Measurements from ENCODE around the gene HSP90AA1.

The HSP90AA1 gene

DNA sequence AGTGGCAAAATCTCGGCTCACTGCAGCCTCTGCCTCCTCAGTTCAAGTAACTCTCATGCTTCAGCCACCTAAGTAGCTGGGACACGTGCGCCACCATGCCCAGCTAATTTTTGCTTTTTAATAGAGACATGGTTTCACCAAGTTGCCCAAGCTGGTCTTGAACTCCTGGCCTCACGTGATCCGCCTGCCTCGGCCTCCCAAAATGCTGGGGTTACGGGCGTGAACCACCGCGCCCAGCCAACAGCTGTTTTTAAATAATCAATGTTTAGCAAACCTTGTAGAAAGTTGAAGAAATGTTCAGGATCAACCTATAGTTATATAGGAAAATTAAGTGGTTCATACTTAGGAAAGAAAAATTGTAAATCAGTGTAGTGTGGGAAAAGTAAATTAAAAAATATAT, 6.0 kb upstream of the HSP90AA1 start:
- TF ChIP-seq, protein P1, sequence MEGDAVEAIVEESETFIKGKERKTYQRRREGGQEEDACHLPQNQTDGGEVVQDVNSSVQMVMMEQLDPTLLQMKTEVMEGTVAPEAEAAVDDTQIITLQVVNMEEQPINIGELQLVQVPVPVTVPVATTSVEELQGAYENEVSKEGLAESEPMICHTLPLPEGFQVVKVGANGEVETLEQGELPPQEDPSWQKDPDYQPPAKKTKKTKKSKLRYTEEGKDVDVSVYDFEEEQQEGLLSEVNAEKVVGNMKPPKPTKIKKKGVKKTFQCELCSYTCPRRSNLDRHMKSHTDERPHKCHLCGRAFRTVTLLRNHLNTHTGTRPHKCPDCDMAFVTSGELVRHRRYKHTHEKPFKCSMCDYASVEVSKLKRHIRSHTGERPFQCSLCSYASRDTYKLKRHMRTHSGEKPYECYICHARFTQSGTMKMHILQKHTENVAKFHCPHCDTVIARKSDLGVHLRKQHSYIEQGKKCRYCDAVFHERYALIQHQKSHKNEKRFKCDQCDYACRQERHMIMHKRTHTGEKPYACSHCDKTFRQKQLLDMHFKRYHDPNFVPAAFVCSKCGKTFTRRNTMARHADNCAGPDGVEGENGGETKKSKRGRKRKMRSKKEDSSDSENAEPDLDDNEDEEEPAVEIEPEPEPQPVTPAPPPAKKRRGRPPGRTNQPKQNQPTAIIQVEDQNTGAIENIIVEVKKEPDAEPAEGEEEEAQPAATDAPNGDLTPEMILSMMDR (IDR thresholded peaks at IDR 0.05; ENCODE audit: borderline replicate concordance, insufficient read depth, low read depth, low read length), result no peak
- no peak overlapping the region for H3K4me3 ChIP-seq (ENCODE audit: low read depth, low read length)

DNA sequence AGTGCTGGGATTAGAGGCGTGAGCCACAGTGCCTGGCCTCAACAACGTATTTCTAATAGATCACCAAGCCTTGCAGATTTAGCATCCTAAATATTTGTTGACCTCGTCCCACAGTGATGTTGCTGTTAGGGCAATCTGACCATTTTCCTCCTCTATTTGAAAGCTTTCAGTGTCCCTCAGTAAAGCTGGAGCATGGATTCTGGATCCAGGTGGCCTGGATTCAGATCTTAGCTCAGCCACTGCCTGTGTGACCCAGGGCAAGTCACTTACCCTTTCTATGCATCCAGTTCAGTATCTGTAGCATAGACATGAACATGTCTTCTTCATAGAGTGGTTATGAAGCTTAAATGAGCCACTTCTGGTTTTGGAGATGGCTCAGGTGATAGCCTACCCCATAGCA, 3.9 kb upstream of the HSP90AA1 start:
- no peak overlapping the region for H3K4me3 ChIP-seq (ENCODE audit: low read depth, low read length)
- TF ChIP-seq, protein P1 (IDR thresholded peaks at IDR 0.05; ENCODE audit: borderline replicate concordance, insufficient read depth, low read depth, low read length), result no peak

DNA sequence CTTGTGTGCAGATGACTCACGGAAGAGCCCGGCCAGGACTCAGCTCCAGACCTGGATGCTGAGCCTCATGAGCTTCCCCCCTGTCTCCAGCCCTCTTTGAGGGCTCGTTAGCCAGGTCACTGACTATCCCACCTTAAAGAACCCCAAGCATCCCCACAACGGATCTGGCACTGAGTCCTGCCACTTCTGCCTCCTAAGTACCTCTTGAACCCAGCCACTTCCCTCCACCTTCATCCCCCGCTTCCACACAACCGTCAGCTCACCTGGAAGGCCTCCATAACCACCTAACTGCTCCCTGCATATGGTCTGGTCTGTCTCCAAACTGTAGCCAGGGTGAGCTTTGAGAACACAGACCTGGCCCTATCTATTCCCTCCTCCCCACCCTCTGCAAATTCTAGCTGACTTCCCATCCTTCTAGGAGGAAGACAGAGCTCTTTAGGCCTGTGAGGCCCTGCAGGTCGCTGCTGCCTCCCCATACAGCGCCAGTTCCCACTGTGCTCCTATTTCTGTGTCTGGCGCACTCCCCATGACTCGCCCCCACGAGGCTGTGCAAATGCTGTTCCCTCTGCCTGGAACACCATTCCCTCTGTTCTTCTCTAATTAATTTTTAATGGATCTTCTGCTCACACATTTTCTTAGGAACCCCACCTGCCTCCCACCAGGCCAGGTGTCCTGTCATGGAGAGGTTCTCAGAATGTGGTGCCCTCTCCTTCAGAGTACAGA, 2.9 kb upstream of the HSP90AA1 start:
- H3K4me3 ChIP-seq (ENCODE audit: low read depth, low read length), result no peak overlapping the region
- TF ChIP-seq, protein P1 (IDR thresholded peaks at IDR 0.05; ENCODE audit: borderline replicate concordance, insufficient read depth, low read depth, low read length), result no peak

DNA sequence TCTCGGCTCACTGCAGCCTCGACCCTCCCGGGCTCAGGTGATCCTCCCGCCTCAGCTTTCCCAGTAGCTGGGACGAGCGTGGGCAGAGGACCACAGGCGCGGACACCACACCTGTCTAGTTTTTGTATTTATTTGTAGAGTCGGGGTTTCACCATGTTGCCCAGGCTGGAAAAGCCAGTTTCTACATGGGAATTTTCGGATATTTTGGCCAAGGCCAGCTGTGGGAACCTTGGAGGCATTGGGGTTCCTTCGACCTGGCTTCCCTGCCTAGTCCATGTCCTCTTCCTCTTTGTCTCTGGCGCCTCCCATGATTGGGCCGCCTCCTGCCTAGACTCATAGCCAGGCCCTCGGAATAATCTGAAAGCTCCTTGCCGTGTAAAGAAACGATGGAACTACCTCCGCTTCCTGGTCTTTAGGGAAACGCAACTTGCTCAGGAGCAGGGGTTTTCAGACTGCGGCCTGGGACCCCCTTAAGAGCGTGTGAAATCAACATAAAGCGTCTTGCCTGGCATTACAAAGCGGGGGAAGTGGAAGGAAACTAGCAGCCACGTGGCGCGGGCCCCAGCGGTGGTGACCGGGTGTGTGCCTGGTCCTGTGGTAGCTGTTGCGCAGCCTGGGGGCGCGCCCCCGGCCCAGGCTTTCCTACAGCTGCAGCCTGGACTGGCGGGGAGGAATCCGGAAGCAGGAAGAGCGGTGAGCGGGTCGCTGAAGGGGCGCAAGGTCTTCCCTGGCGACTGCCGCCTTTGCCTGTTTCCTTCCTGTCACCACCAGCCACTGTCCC, 1.4 kb upstream of the HSP90AA1 start:
- peak overlapping the region; percentile 90 for H3K4me3 ChIP-seq (ENCODE audit: low read depth, low read length)
- TF ChIP-seq, protein P1 (IDR thresholded peaks at IDR 0.05; ENCODE audit: borderline replicate concordance, insufficient read depth, low read depth, low read length), result no peak

DNA sequence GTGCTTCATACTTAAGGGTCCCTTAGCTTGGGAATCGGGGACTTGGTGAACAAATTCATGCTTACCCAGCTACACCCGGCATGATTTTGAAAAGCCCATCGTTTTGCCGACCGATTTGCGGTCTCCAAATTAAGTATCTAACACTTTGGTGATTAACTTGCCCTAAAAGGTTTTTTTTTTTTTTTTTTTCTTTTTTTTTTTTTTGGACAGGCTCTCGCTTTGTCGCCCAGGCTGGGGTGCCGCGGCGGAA, 843 bp upstream of the HSP90AA1 start:
- H3K4me3 ChIP-seq (ENCODE audit: low read depth, low read length), result peak overlapping the region; percentile 90
- TF ChIP-seq, protein P1 (IDR thresholded peaks at IDR 0.05; ENCODE audit: borderline replicate concordance, insufficient read depth, low read depth, low read length), result no peak

DNA sequence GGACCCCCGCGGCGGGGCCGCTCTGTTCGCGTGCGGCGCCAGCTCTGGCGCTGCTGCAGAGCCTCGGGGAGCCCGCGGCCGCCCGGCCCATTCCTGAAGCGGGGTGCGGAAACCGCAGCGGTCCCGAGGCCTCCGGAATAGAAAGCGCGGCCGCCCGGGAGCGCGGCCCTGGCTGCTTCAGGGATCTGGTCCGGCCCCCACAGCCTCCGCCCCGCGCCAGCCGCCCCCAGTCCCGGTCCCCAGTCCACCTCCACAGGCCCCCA, 204 bp downstream of the HSP90AA1 start:
- TF ChIP-seq, protein P1 (IDR thresholded peaks at IDR 0.05; ENCODE audit: borderline replicate concordance, insufficient read depth, low read depth, low read length), result no peak
- H3K4me3 ChIP-seq (ENCODE audit: low read depth, low read length), result peak overlapping the region; percentile 88
